Ovary (tissue), 9 donors: Measurements from ENCODE around the gene PPM1H. TPM values are rescaled to one million over a fixed set of nuclear protein-coding genes. Genes with fewer than 3 reads are reported as not detected.
A peak's percentile ranks its signal among the peaks of the same experiment; 100 is the strongest.

ENCODE experiments used
- DNase-seq, 5 donors: peaks; one replicate each; pipeline ENCODE4 v3.0.0-alpha.2; 2019 to 2020
- H3K27ac ChIP-seq, 2 donors: fragments of 200-600 bp; one replicate each; pipeline versions ENCODE4 v1.5.1 to v1.8.0; 2019 to 2022
- H3K27me3 ChIP-seq: fragments of 200-600 bp; one replicate; pipeline ENCODE4 v1.8.0; 2022
- H3K36me3 ChIP-seq: fragments of 200-600 bp; sonication (generic); one replicate; pipeline ENCODE4 v1.5.1; 2019
- H3K4me1 ChIP-seq: one replicate; pipeline ENCODE4 v1.8.1; 2013; ENCODE audit warnings: mild to moderate bottlenecking, moderate library complexity; ENCODE audit not compliant: insufficient read depth
- H3K4me3 ChIP-seq: fragments of 200-600 bp; sonication (generic); one replicate; pipeline ENCODE4 v1.5.1; 2017
- H3K9me3 ChIP-seq, 2 donors: fragments of 200-600 bp in 1 of 2; sonication (generic) in 1 of 2; one replicate each; pipeline versions ENCODE4 v1.5.1 to v1.8.1; 2013 to 2019; ENCODE audit warnings: mild to moderate bottlenecking in 1 of 2, moderate library complexity in 1 of 2
- EP300 ChIP-seq: sonication (generic); formaldehyde crosslinking; IDR thresholded peaks from one replicate; pipeline ENCODE4 v1.6.1; 2017; ENCODE audit warnings: antibody characterized with exemption
- POLR2A ChIP-seq: fragments of 450-650 bp; IDR thresholded peaks from one replicate; pipeline ENCODE4 v1.6.1; 2017; ENCODE audit warnings: antibody characterized with exemption, mild to moderate bottlenecking, moderate library complexity
- WGBS, 3 donors: extraction: QIAGEN DNeasy Blood & Tissue Kit in 1 of 3; methylation state at CpG; one replicate each; pipeline versions ENCODE4 v1.1.5 to v1.1.7; 2013 to 2017; 5-methylcytosine and 5-hydroxymethylcytosine counted together
- intact Hi-C, 4 donors: fragments of 100-400 bp; cut with DNase I; formaldehyde crosslinking; loops; one replicate each; pipeline versions ENCODE4 v1.11.0 to v1.15.1; 2022 to 2023
- polyA plus RNA-seq, 2 donors: library from polyadenylated mRNA; stranded (reverse); fragments of 200-250 nt in 1 of 2; fragments of 350-450 nt in 1 of 2; fragmentation: Illumina TruSeq in 1 of 2; extraction: RNeasy Lipid Tissue Mini Kit (QIAGEN cat#74804) in 1 of 2; gene quantifications; one replicate each; pipeline ENCODE4 v1.2.3, GENCODE V29; 2013 to 2014
- total RNA-seq, 7 donors: library from RNA; depleted of rRNA in 2 of 7; stranded (reverse); fragments of >200 nt in 2 of 7; fragmentation: NEBNext Ultra II Directional in 3 of 7; extraction: Animal tissue kit (Norgen Biotek cat#: 25700) in 3 of 7; gene quantifications; one replicate each; pipeline versions ENCODE4 v1.1.0 to v1.2.4, GENCODE V29; 2016 to 2023
- TF ChIP-seq, protein P1 (sequence below), 3 donors: fragments of 450-650 bp in 2 of 3; fragments of 200-600 bp in 1 of 3; IDR thresholded peaks; one replicate each; pipeline versions ENCODE4 v1.5.1 to v1.8.0; 2016 to 2022; ENCODE audit warnings: antibody characterized with exemption in 3 of 3, mild to moderate bottlenecking in 1 of 3
- donor health status: DM: no; HTN: no; CAD: no; lungs with moderate emphysema.
- donor health status: DM: no; HTN: no; CAD: no.
- donor health status: Bipolar disorder and iron deficiency.
- donor health status: DM: yes; HTN: yes; CAD: no.
- donor health status: DM: no; HTN: no; CAD: no.
- donor health status: DM: yes; HTN: yes; CAD: no.

Gene PPM1H
- total and polyA plus RNA-seq, 9 donors, result 1.6 to 45.4 (median 12.0) TPM

DNA sequence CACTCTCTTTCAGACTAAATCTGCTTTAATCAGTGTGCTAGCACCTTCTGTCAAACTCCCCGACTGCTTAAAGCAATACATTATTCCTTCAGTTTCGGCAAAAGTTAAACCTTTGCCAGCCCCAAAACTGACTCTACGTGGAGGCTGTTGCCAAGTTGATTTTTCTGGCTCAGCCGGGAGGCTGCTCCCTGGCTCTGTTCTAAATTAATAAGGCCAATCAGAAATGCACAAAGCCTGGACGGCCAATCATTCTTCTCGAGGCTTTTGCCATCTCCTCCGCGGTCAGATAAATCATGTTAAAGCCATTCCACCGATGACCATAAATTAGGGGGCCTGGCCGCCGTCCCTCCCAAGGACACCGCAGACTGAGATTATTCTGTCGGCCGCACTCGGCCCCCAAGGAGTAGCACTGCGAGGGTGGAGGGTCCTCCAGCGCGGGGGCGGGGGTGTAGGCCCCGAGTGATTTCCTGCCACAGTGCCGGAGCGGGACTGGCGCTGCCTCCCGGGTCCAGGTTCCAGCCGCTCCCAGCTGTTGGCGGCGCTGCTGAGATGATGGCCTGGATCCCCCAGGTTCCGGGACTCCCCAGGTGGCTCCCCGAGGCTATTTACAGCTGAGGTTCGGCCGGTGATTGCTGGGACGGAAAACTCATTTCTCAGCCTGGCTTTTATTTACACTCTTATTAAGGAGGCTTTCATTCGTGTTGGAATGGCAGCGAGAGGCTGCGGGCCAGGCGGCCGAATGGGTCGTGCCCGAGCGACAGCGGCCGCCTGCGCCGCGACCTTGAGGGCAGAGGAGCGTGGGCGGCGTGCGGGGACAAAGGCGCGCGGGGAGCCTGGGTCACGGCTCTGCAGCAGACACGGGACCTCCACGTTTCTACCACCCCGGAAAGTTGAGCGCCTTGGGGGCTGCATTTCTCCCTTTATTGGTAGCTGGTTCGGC lies 303.2 kb downstream of the PPM1H start:
- TF ChIP-seq, protein P1, sequence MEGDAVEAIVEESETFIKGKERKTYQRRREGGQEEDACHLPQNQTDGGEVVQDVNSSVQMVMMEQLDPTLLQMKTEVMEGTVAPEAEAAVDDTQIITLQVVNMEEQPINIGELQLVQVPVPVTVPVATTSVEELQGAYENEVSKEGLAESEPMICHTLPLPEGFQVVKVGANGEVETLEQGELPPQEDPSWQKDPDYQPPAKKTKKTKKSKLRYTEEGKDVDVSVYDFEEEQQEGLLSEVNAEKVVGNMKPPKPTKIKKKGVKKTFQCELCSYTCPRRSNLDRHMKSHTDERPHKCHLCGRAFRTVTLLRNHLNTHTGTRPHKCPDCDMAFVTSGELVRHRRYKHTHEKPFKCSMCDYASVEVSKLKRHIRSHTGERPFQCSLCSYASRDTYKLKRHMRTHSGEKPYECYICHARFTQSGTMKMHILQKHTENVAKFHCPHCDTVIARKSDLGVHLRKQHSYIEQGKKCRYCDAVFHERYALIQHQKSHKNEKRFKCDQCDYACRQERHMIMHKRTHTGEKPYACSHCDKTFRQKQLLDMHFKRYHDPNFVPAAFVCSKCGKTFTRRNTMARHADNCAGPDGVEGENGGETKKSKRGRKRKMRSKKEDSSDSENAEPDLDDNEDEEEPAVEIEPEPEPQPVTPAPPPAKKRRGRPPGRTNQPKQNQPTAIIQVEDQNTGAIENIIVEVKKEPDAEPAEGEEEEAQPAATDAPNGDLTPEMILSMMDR (IDR thresholded peaks at IDR 0.05), result no peak
- no peak for TF ChIP-seq POLR2A
- no peak for TF ChIP-seq EP300
- peak; percentile 62 to 74 (median 69) for DNase-seq

DNA sequence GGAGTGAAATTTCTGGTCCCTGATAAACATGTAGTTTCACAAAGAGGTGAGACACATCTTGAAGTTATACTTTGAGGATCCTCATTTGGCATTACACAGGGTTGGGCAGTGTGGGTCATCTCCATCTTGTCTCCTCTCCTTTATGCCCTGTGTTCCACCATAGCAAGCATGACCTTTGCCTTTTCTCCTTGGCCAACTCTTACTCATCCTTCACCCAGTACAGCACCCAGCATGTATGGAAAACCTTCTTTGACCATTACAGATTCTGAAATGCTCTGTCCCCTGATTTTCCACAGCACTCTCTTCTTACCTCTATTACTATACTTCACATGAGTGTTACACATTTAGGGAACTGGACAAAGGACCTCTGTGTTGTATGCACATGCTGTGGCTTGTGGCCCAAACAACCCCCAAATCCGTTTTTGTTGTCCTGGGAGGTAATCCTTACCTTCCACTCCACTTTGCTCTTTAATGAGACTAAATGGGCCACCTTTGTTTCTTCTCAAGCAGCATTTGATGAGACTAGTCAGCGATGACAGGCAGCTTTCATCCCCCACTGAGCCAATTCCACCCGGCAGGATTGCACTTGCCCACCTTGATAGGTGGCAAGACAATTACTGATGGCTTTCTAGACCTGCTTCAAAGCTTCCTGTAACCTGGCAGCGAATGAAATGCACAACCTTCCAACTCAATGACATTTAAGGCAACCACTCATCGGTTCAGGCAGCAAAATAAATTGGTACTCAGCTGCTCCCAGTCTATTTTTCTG lies 304.8 kb downstream of the PPM1H start:
- no peak overlapping the region for H3K27ac ChIP-seq
- TF ChIP-seq, protein P1 (IDR thresholded peaks at IDR 0.05), result no peak
- TF ChIP-seq POLR2A (no peak), EP300 (no peak)
- no peaks in the 10 kb centered on the region for H3K27me3 ChIP-seq
- no peak for DNase-seq
- no peaks in the 10 kb centered on the region for H3K36me3 ChIP-seq
- H3K9me3 ChIP-seq, result no peaks in the 10 kb centered on the region
- no peak overlapping the region for H3K4me3 ChIP-seq
- WGBS, 3 donors, result 90% methylated on average over 5 of the region's 5 CpGs
- peaks cover 2% of the 10 kb centered on the region for H3K4me1 ChIP-seq
- intact Hi-C loops, result no loop called here

More for the DNA sequence above, 303.2 kb downstream of the PPM1H start:
- Histone ChIP-seq H3K27ac (peak overlapping the region; percentile 17 to 55), H3K36me3 (no peaks in the 10 kb centered on the region), H3K9me3 (no peaks in the 10 kb centered on the region), H3K4me3 (peak overlapping the region; percentile 55), H3K27me3 (no peaks in the 10 kb centered on the region), H3K4me1 (peaks cover 2% of the 10 kb centered on the region)
- WGBS, 3 donors, result 0 to 1% (median 0%) methylated on average over 55 to 58 of the region's 58 CpGs
- intact Hi-C loops, result no loop called here

DNA sequence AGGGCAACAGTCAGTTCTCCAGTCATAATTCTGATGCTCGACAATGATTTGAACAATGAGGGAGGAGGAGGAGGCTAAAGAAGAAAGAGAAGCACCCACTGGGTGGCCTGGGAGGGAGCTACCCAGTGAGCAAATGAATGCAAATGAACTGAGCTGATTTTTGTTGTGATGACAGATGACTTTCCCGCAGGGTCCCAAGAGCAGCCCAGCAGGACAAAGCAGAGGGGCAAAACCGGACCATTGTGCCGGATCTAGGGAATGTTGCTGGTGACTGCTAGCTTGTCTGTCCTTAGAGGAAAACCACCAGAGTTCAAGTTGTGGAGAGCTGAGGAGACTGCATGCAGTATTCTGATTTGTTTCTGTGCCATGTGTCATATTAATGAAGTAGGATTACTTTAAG lies 305.5 kb downstream of the PPM1H start:
- TF ChIP-seq POLR2A (no peak), EP300 (no peak)
- TF ChIP-seq, protein P1 (IDR thresholded peaks at IDR 0.05), result no peak
- H3K27me3 ChIP-seq, result no peaks in the 10 kb centered on the region
- no peak for DNase-seq
- no peaks in the 10 kb centered on the region for H3K9me3 ChIP-seq
- no peak overlapping the region for H3K4me3 ChIP-seq
- intact Hi-C loops, result no loop called here
- no peak overlapping the region for H3K27ac ChIP-seq
- WGBS, 3 donors, result 83 to 93% (median 84%) methylated on average over 4 of the region's 4 CpGs
- peaks cover 2% of the 10 kb centered on the region for H3K4me1 ChIP-seq
- H3K36me3 ChIP-seq, result no peaks in the 10 kb centered on the region

DNA sequence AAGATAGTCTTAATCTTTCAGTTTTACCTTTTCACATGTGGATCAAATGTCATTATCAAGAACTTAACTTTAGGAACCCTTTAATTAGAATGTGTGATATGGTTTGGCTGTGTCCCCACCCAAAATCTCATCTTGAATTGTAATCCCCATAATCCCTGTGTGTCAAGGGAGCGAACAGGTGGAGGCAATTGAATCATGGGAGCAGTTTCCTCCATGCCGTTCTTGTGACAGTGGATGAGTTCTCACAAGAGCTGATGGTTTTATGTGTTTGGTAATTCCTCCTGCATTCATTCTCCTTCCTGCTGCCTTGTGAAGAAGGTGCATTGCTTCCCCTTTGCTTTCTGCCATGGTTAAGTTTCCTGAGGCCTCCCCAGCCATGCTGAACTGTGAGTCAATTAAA lies 307.8 kb downstream of the PPM1H start:
- Histone ChIP-seq H3K27me3 (no peaks in the 10 kb centered on the region), H3K36me3 (no peaks in the 10 kb centered on the region), H3K4me1 (no peaks in the 10 kb centered on the region), H3K27ac (no peak overlapping the region), H3K4me3 (no peak overlapping the region), H3K9me3 (no peaks in the 10 kb centered on the region)
- intact Hi-C loops, result no loop called here
- TF ChIP-seq, protein P1 (IDR thresholded peaks at IDR 0.05), result no peak
- no peak for TF ChIP-seq POLR2A
- no peak for TF ChIP-seq EP300
- 90 to 93% (median 92%) methylated on average over 2 of the region's 2 CpGs for WGBS, 3 donors
- DNase-seq, result no peak
